ENCODE measurements around the gene BAZ2A. TPM values are rescaled to one million over a fixed set of nuclear protein-coding genes. Genes with fewer than 3 reads are reported as not detected.

Gene BAZ2A
- total RNA-seq, 2 experiments from 2014 or later: 65.4 to 65.8 TPM

Other genes starting within 250 kb of the BAZ2A start
- 10 to 100 TPM; 57.6 to 59.8 TPM for gene TIMELESS, start 180.9 kb downstream of the BAZ2A start, total RNA-seq
- not detected for gene MIP, start 175.7 kb downstream of the BAZ2A start, total RNA-seq
- gene SPRYD4, start 161.7 kb downstream of the BAZ2A start, total RNA-seq: 1 to 10 TPM; 3.4 TPM
- gene GLS2, start 142.2 kb downstream of the BAZ2A start, total RNA-seq: 1 to 10 TPM; 4.7 to 5.4 TPM
- 1 to 10 TPM; 4.2 to 4.4 TPM for gene RBMS2, start 108.5 kb downstream of the BAZ2A start, total RNA-seq
- 1,000 to 10,000 TPM in 1 of 2 experiments, 100 to 1,000 TPM in 1; 996 to 1,010 TPM for gene ATP5F1B, start 15.7 kb upstream of the BAZ2A start, total RNA-seq
- 100 to 1,000 TPM; 402 to 403 TPM for gene PTGES3, start 58.0 kb upstream of the BAZ2A start, total RNA-seq
- 1,000 to 10,000 TPM; 1,112 to 1,149 TPM for gene NACA, start 95.0 kb upstream of the BAZ2A start, total RNA-seq
- gene PRIM1, start 122.0 kb upstream of the BAZ2A start, total RNA-seq: 100 to 1,000 TPM in 1 of 2 experiments, 10 to 100 TPM in 1; 95.4 to 100 TPM
- gene HSD17B6, start 133.0 kb upstream of the BAZ2A start, total RNA-seq: 1 to 10 TPM; 1.7 to 1.9 TPM